Mesenchymal stem cell (in vitro differentiated cells and primary cell): ENCODE results near the gene TMEM107.
A peak's percentile ranks its signal among the peaks of the same experiment; 100 is the strongest.

Experiments used
- DNase-seq: peaks from one replicate; pipeline ENCODE4 v3.0.0-alpha.2; 2013
- H2AFZ ChIP-seq: one replicate; pipeline ENCODE4 v1.6.1; 2013; ENCODE audit warnings: low read depth, mild to moderate bottlenecking, control low read depth, inconsistent platforms, low read length, moderate library complexity
- H2AK5ac ChIP-seq: 2 replicates; pipeline ENCODE4 v1.6.1; 2013; ENCODE audit warnings: low read length, moderate library complexity, mild to moderate bottlenecking, inconsistent platforms; ENCODE audit not compliant: severe bottlenecking
- H2BK120ac ChIP-seq: one replicate; pipeline ENCODE4 v1.6.1; 2013; ENCODE audit warnings: low read depth, mild to moderate bottlenecking, inconsistent platforms, low read length, moderate library complexity
- H2BK12ac ChIP-seq, 2 experiments: one replicate each; pipeline ENCODE4 v1.6.1; 2013; ENCODE audit warnings: inconsistent platforms in 2 of 2, low read length in 2 of 2, mild to moderate bottlenecking in 2 of 2, moderate library complexity in 2 of 2, control low read depth in 1 of 2
- H2BK15ac ChIP-seq: one replicate; pipeline ENCODE4 v1.6.1; 2013; ENCODE audit warnings: mild to moderate bottlenecking, low read depth, inconsistent platforms; ENCODE audit not compliant: poor library complexity, severe bottlenecking
- H2BK5ac ChIP-seq: 2 replicates; pipeline ENCODE4 v1.6.1; 2013; ENCODE audit warnings: low read depth, mild to moderate bottlenecking, low read length, control low read depth, inconsistent platforms; ENCODE audit not compliant: poor library complexity, severe bottlenecking
- H3K14ac ChIP-seq, 2 experiments: one replicate each; pipeline ENCODE4 v1.6.1; 2013; ENCODE audit warnings: inconsistent platforms in 2 of 2, low read length in 2 of 2, control low read depth in 1 of 2, mild to moderate bottlenecking in 1 of 2, moderate library complexity in 1 of 2
- H3K18ac ChIP-seq, 2 experiments: one replicate each; pipeline ENCODE4 v1.6.1; 2013; ENCODE audit warnings: inconsistent platforms in 2 of 2, low read length in 2 of 2, control low read depth in 1 of 2, low read depth in 1 of 2, mild to moderate bottlenecking in 1 of 2
- H3K23ac ChIP-seq, 2 experiments: one replicate each; pipeline ENCODE4 v1.6.1; 2013; ENCODE audit warnings: inconsistent platforms in 2 of 2, low read length in 2 of 2, mild to moderate bottlenecking in 2 of 2, moderate library complexity in 2 of 2, control low read depth in 1 of 2
- H3K27ac ChIP-seq: 2 replicates; pipeline ENCODE4 v1.5.1; 2013; ENCODE audit warnings: mild to moderate bottlenecking, moderate library complexity, low read length, control low read depth, inconsistent platforms; ENCODE audit not compliant: poor library complexity, severe bottlenecking
- H3K27me3 ChIP-seq, 2 experiments: 2 replicates each; pipeline versions ENCODE4 v1.6.1 to v1.7.0; 2013; ENCODE audit warnings: low read length in 2 of 2, mild to moderate bottlenecking in 2 of 2, moderate library complexity in 2 of 2, control low read depth in 1 of 2, inconsistent platforms in 1 of 2; ENCODE audit not compliant: control insufficient read depth in 1 of 2, insufficient read depth in 1 of 2
- H3K36me3 ChIP-seq, 2 experiments: 2 replicates each; pipeline versions ENCODE4 v1.6.1 to v1.7.0; 2013; ENCODE audit warnings: low read length in 2 of 2, control low read depth in 1 of 2, inconsistent platforms in 1 of 2, low read depth in 1 of 2, mild to moderate bottlenecking in 1 of 2; ENCODE audit not compliant: insufficient read depth in 2 of 2, control insufficient read depth in 1 of 2
- H3K4ac ChIP-seq, 2 experiments: one replicate each; pipeline ENCODE4 v1.6.1; 2013; ENCODE audit warnings: inconsistent platforms in 2 of 2, low read length in 2 of 2, mild to moderate bottlenecking in 2 of 2, moderate library complexity in 2 of 2, control low read depth in 1 of 2, low read depth in 1 of 2
- H3K4me1 ChIP-seq: 2 replicates; pipeline ENCODE4 v1.6.1; 2013; ENCODE audit warnings: low read depth, low read length, control low read depth; ENCODE audit not compliant: control insufficient read depth, insufficient read depth
- H3K4me2 ChIP-seq: 2 replicates; pipeline ENCODE4 v1.6.1; 2013; ENCODE audit warnings: low read length, mild to moderate bottlenecking, inconsistent platforms; ENCODE audit not compliant: poor library complexity, severe bottlenecking
- H3K4me3 ChIP-seq, 2 experiments: 2 replicates each; pipeline versions ENCODE4 v1.5.1 to v1.7.0; 2013; ENCODE audit warnings: low read length in 2 of 2, mild to moderate bottlenecking in 2 of 2, control low read depth in 1 of 2, low read depth in 1 of 2; ENCODE audit not compliant: insufficient read depth in 1 of 2
- H3K79me1 ChIP-seq: replicated peaks from 2 replicates; pipeline ENCODE4 v1.6.1; 2013; ENCODE audit warnings: mild to moderate bottlenecking, control low read depth, low read length, inconsistent platforms; ENCODE audit not compliant: poor library complexity, severe bottlenecking
- H3K9ac ChIP-seq: 2 replicates; pipeline ENCODE4 v1.7.0; 2013; ENCODE audit warnings: mild to moderate bottlenecking, low read length, moderate library complexity
- H3K9me3 ChIP-seq: 2 replicates; pipeline ENCODE4 v1.7.0; 2013; ENCODE audit warnings: mild to moderate bottlenecking, low read length; ENCODE audit not compliant: control insufficient read depth
- H4K8ac ChIP-seq: one replicate; pipeline ENCODE4 v1.6.1; 2013; ENCODE audit warnings: inconsistent platforms, mild to moderate bottlenecking, low read length, moderate library complexity
- H4K91ac ChIP-seq: one replicate; pipeline ENCODE4 v1.6.1; 2013; ENCODE audit warnings: mild to moderate bottlenecking, low read length, inconsistent platforms
- WGBS: methylation state at CpG from one replicate; pipeline ENCODE4 v1.1.7; 2013; ENCODE audit warnings: mixed read lengths; 5-methylcytosine and 5-hydroxymethylcytosine counted together

TMEM107 gene

GRCh38 chr17:8189711-8190477 lies 13.7 kb upstream of the TMEM107 start, which contains the start of gene BORCS6:
Gene BORCS6, minus strand, starts transcription at chr17:8190180. Its CDS starts 40 bp downstream, at chr17:8190140.
- H3K14ac ChIP-seq = peak within 1 kb of the TSS in 1 of 2 experiments; percentile 87
- H3K4me3 ChIP-seq = peak within 1 kb of the TSS; percentile 75 to 88
- under 1% methylated on average over 68 of the region's 70 CpGs for WGBS

DNA sequence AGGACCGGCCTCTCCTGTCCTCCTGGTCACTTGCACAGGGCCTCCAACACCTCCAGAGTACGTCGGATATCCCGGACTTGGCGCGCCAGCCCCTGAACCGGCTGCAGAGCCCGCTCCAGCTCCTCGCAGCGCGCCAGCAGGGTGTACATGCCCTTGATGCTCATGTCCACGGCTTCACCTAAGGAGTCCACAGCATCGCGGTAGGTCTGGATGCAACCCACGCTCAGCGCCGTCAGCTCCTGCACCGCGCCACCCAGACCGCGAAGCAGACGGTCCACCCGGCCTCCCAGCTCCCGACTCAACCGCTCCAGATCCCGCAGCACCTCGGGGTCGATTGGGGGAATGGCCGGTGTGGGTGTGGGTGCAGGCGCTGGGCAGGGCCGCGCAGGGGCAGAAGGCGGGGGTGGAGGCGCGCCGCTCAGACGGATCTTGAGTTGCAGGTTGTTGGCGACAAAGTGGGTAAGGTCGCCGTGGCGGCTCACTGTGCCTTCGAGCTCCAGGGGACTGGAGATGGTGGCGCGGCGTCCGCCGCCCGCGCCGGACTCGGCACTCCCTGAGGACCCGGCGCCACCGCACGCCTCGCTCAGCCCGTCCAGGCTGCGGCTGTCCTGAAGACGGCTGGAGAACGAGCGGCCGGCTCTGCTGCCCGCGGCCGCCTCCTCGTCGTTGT lies 13.0 kb upstream of the TMEM107 start:
- Histone ChIP-seq H2AFZ (peak overlapping the region; percentile 80), H3K23ac (peak overlapping the region in 1 of 2 experiments; percentile 66), H2BK5ac (no peak overlapping the region), H3K4ac (peak overlapping the region; percentile 24 to 94), H3K4me1 (peaks cover 20% of the 10 kb centered on the region), H3K18ac (peak overlapping the region; percentile 16 to 97), H2BK15ac (no peak overlapping the region), H3K9ac (peak overlapping the region; percentile 87), H3K27ac (peak overlapping the region; percentile 85), H3K9me3 (no peaks in the 10 kb centered on the region), H3K4me3 (peak overlapping the region; percentile 75 to 88), H3K36me3 (no peaks in the 10 kb centered on the region), H4K8ac (no peak overlapping the region), H3K27me3 (no peaks in the 10 kb centered on the region), H2AK5ac (no peak overlapping the region), H3K4me2 (peak overlapping the region; percentile 91), H4K91ac (peak overlapping the region; percentile 52), H2BK12ac (peak overlapping the region in 1 of 2 experiments; percentile 91), H2BK120ac (no peak overlapping the region), H3K14ac (peak overlapping the region in 1 of 2 experiments; percentile 87), H3K79me1 (peaks cover 4% of the 10 kb centered on the region)
- WGBS = 10% methylated on average over 56 of the region's 67 CpGs
- DNase-seq = peak; percentile 44

More at GRCh38 chr17:8189711-8190477, 13.7 kb upstream of the TMEM107 start, which contains the start of gene BORCS6:
- H3K36me3 ChIP-seq = no peaks in the 10 kb centered on the region
- peak within 1 kb of the TSS; percentile 80 for H2AFZ ChIP-seq
- no peaks in the 10 kb centered on the region for H3K9me3 ChIP-seq
- peak within 1 kb of the TSS; percentile 86 for H4K8ac ChIP-seq
- H2BK5ac ChIP-seq = peak within 1 kb of the TSS; percentile 91
- H2BK15ac ChIP-seq = peak within 1 kb of the TSS; percentile 85
- peak within 1 kb of the TSS; percentile 63 to 91 for H2BK12ac ChIP-seq
- peak within 1 kb of the TSS; percentile 87 for H3K9ac ChIP-seq
- no peaks in the 10 kb centered on the region for H3K27me3 ChIP-seq
- peak within 1 kb of the TSS; percentile 74 for H4K91ac ChIP-seq
- DNase-seq = peak; percentile 99
- H3K4ac ChIP-seq = peak within 1 kb of the TSS; percentile 77 to 94
- H2BK120ac ChIP-seq = peak within 1 kb of the TSS; percentile 81
- H3K18ac ChIP-seq = peak within 1 kb of the TSS; percentile 85 to 97
- H2AK5ac ChIP-seq = peak within 1 kb of the TSS; percentile 72
- peak within 1 kb of the TSS in 1 of 2 experiments; percentile 66 for H3K23ac ChIP-seq
- peaks cover 20% of the 10 kb centered on the region for H3K4me1 ChIP-seq
- H3K4me2 ChIP-seq = peak within 1 kb of the TSS; percentile 91
- H3K79me1 ChIP-seq = peaks cover 4% of the 10 kb centered on the region
- H3K27ac ChIP-seq = peak within 1 kb of the TSS; percentile 85

GRCh38 chr17:8188263-8188839 lies 12.2 kb upstream of the TMEM107 start:
- no peak overlapping the region for H2AFZ ChIP-seq
- peak overlapping the region in 1 of 2 experiments; percentile 73 for H3K14ac ChIP-seq
- H3K9ac ChIP-seq = peak overlapping the region; percentile 87
- peak overlapping the region; percentile 91 for H3K4me2 ChIP-seq
- no peak overlapping the region for H4K8ac ChIP-seq
- no peaks in the 10 kb centered on the region for H3K36me3 ChIP-seq
- peaks cover 20% of the 10 kb centered on the region for H3K4me1 ChIP-seq
- H3K23ac ChIP-seq = peak overlapping the region in 1 of 2 experiments; percentile 75
- H3K4me3 ChIP-seq = peak overlapping the region; percentile 75 to 88
- DNase-seq = no peak
- H3K18ac ChIP-seq = peak overlapping the region; percentile 40 to 56
- no peaks in the 10 kb centered on the region for H3K27me3 ChIP-seq
- H3K4ac ChIP-seq = peak overlapping the region; percentile 47 to 94
- peak overlapping the region; percentile 75 for H2BK15ac ChIP-seq
- no peak overlapping the region for H2AK5ac ChIP-seq
- peak overlapping the region; percentile 35 for H2BK120ac ChIP-seq
- peak overlapping the region; percentile 38 for H3K27ac ChIP-seq
- H3K9me3 ChIP-seq = no peaks in the 10 kb centered on the region
- H2BK12ac ChIP-seq = peak overlapping the region; percentile 25 to 75
- no peak overlapping the region for H4K91ac ChIP-seq
- H3K79me1 ChIP-seq = peaks cover 4% of the 10 kb centered on the region
- 57% methylated on average over 9 of the region's 12 CpGs for WGBS
- H2BK5ac ChIP-seq = no peak overlapping the region
